PC-9 (cell line): Measurements from ENCODE around the gene TTLL8. TPM values are rescaled to one million over a fixed set of nuclear protein-coding genes. Genes with fewer than 3 reads are reported as not detected.

Source experiments
- BruUV-seq: library from RNA; stranded (reverse); fragments of 400-500 nt; replicated peaks from 2 replicates; lab custom pipeline; 2021; lab: Mats Ljungman, UMichigan
- CTCF ChIA-PET: fragments of 300-600 bp; sonication (Branson Sonifier 250); formaldehyde crosslinking; loops from one replicate; lab custom pipeline; 2022; ENCODE audit warnings: antibody characterized with exemption; lab: Charles Lee
- POLR2A ChIA-PET: fragments of 300-600 bp; sonication (Branson Sonifier 250); formaldehyde crosslinking; loops from one replicate; lab custom pipeline; 2022; ENCODE audit warnings: antibody characterized with exemption; ENCODE audit not compliant: unreplicated experiment; lab: Charles Lee
- DNase-seq, 2 experiments: peaks; one replicate each; pipeline versions ENCODE4 v3.0.0 to v3.0.0-alpha.2; 2015 to 2022; ENCODE audit warnings: mixed read lengths in 1 of 2
- H2AFZ ChIP-seq: fragments of 200-600 bp; sonication (generic); 2 replicates; pipeline ENCODE4 v1.8.1; 2017; ENCODE audit warnings: antibody characterized with exemption
- H3F3A ChIP-seq: fragments of 200-600 bp; sonication (generic); 2 replicates; pipeline ENCODE4 v1.8.1; 2017; ENCODE audit warnings: antibody characterized with exemption, mild to moderate bottlenecking, low read depth; ENCODE audit not compliant: insufficient read depth
- H3K27ac ChIP-seq: fragments of 200-600 bp; sonication (generic); 2 replicates; pipeline ENCODE4 v1.6.1; 2016; ENCODE audit warnings: mixed run types
- H3K27me3 ChIP-seq: fragments of 200-600 bp; sonication (generic); 2 replicates; pipeline ENCODE4 v1.6.1; 2016; ENCODE audit warnings: low read depth, mixed run types; ENCODE audit not compliant: insufficient read depth
- H3K36me3 ChIP-seq: fragments of 200-600 bp; sonication (generic); 2 replicates; pipeline ENCODE4 v1.6.1; 2016; ENCODE audit warnings: low read depth, mixed run types
- H3K4me1 ChIP-seq: fragments of 200-600 bp; sonication (generic); replicated peaks from 2 replicates; pipeline ENCODE4 v1.6.1; 2016; ENCODE audit warnings: mixed run types; ENCODE audit not compliant: insufficient read depth
- H3K4me2 ChIP-seq: fragments of 200-600 bp; sonication (generic); 2 replicates; pipeline ENCODE4 v1.6.1; 2017; ENCODE audit warnings: mixed run types
- H3K4me3 ChIP-seq: fragments of 200-600 bp; sonication (generic); 2 replicates; pipeline ENCODE4 v1.6.1; 2016; ENCODE audit warnings: mixed run types
- H3K79me2 ChIP-seq: fragments of 200-600 bp; sonication (generic); 2 replicates; pipeline ENCODE4 v1.6.1; 2017; ENCODE audit warnings: low read depth, mixed run types
- H3K9me2 ChIP-seq: fragments of 200-600 bp; sonication (generic); 2 replicates; pipeline ENCODE4 v1.8.1; 2017; ENCODE audit warnings: mild to moderate bottlenecking; ENCODE audit not compliant: insufficient read depth
- H3K9me3 ChIP-seq: fragments of 200-600 bp; sonication (generic); 2 replicates; pipeline ENCODE4 v1.8.1; 2016; ENCODE audit warnings: low read depth; ENCODE audit not compliant: insufficient read depth
- H4K20me1 ChIP-seq: fragments of 200-600 bp; sonication (generic); 2 replicates; pipeline ENCODE4 v1.8.1; 2017; ENCODE audit not compliant: insufficient read depth
- EZH2 ChIP-seq: fragments of 200-600 bp; sonication (generic); IDR thresholded peaks from 2 replicates; pipeline ENCODE4 v1.8.0; 2017; ENCODE audit warnings: antibody characterized with exemption, low read depth
- intact Hi-C: fragments of 100-400 bp; cut with micrococcal nuclease; formaldehyde crosslinking; loops from one replicate; pipeline ENCODE4 v1.10.0; 2022; ENCODE audit not compliant: unreplicated experiment
- total RNA-seq: library from RNA; stranded (reverse); gene quantifications from 2 replicates; pipeline ENCODE4 v1.2.3, GENCODE V29; 2021
- TF ChIP-seq, protein P1 (sequence below): fragments of 200-600 bp; sonication (generic); conservative IDR thresholded peaks from 2 replicates; pipeline ENCODE4 v1.6.1; 2017; ENCODE audit warnings: mixed run types, antibody characterized with exemption, mild to moderate bottlenecking, moderate library complexity

The TTLL8 gene
- total RNA-seq, 1 experiment from 2014 or later = not detected

DNA sequence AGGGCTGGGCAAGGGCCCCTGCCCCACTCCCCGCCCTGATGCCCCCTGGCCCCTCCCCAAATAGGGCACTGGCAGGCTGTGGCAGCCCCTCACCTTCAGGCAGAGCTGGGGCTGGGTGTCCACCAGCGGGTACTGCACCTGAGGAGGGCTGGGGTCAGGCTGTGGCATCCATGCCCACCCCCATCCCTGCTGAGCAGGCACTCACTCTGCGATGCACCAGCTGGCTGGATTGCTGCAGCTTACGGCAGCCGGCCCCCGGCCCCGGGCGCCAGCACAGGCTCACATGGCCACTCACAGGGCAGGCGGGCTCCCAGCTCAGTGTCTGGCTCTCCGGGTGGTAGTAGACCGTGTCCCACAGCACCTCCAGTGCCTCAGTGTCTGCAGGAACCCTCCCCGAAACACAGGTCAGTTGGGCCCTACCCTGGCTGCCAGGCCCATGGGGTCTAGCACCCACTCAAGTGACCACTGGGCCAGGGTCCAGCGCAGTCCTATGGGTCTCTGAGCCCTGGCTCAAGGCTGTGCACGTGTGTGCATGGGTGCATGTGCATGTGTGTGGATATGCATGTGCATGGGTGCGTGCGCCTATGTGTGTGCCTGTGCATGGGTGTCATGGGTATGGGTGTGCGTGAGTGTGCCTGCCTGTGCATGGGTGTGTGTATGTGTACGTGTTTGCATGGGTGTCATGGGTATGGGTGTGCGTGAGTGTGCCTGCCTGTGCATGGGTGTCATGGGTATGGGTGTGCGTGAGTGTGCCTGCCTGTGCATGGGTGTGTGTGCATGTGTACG is 60.0 kb downstream of the TTLL8 start:
- POLR2A ChIA-PET = no interaction called here
- peak in 1 of 2 experiments; percentile 32 for DNase-seq

GRCh38 chr22:49997251-49997599 is 60.9 kb downstream of the TTLL8 start:
- H3K79me2 ChIP-seq = no peaks in the 10 kb centered on the region
- ChIA-PET CTCF (interaction anchor here (0.6 to 0.7 kb wide), 2 partner anchors 30 to 31 kb away, joined by 3 to 4 read pairs; no protein-coding TSS in a partner anchor), POLR2A (no interaction called here)
- DNase-seq = peak; percentile 34 to 41
- H3K4me3 ChIP-seq = no peak overlapping the region
- H3K4me2 ChIP-seq = no peak overlapping the region
- no peaks in the 10 kb centered on the region; the same call in 1 of the 2 replicates for H4K20me1 ChIP-seq
- no peak overlapping the region for H2AFZ ChIP-seq
- no peaks in the 10 kb centered on the region for H3K9me2 ChIP-seq
- H3K27ac ChIP-seq = no peak overlapping the region
- H3K27me3 ChIP-seq = peaks cover 7% of the 10 kb centered on the region; the same call in 1 of the 2 replicates
- no TSS peak for BruUV-seq
- no peaks in the 10 kb centered on the region for H3K36me3 ChIP-seq
- TF ChIP-seq, protein P1, sequence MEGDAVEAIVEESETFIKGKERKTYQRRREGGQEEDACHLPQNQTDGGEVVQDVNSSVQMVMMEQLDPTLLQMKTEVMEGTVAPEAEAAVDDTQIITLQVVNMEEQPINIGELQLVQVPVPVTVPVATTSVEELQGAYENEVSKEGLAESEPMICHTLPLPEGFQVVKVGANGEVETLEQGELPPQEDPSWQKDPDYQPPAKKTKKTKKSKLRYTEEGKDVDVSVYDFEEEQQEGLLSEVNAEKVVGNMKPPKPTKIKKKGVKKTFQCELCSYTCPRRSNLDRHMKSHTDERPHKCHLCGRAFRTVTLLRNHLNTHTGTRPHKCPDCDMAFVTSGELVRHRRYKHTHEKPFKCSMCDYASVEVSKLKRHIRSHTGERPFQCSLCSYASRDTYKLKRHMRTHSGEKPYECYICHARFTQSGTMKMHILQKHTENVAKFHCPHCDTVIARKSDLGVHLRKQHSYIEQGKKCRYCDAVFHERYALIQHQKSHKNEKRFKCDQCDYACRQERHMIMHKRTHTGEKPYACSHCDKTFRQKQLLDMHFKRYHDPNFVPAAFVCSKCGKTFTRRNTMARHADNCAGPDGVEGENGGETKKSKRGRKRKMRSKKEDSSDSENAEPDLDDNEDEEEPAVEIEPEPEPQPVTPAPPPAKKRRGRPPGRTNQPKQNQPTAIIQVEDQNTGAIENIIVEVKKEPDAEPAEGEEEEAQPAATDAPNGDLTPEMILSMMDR = no peak
- no peak for TF ChIP-seq EZH2
- intact Hi-C loops = loop anchor here (1.0 kb wide), 1 partner anchor 66 kb away; no protein-coding TSS in a partner anchor
- peaks cover 10% of the 10 kb centered on the region; the same call in 1 of the 2 replicates for H3F3A ChIP-seq
- no peaks in the 10 kb centered on the region for H3K9me3 ChIP-seq
- H3K4me1 ChIP-seq = no peaks in the 10 kb centered on the region; the same call in none of the 2 replicates

More for the DNA sequence above, 60.0 kb downstream of the TTLL8 start:
- CTCF ChIA-PET = no interaction called here
- no peaks in the 10 kb centered on the region for H3K79me2 ChIP-seq
- H3K9me3 ChIP-seq = no peaks in the 10 kb centered on the region
- no peak overlapping the region for H3K4me3 ChIP-seq
- H3K36me3 ChIP-seq = no peaks in the 10 kb centered on the region
- no peaks in the 10 kb centered on the region for H3K9me2 ChIP-seq
- H3K4me2 ChIP-seq = no peak overlapping the region
- H2AFZ ChIP-seq = no peak overlapping the region
- H3K27ac ChIP-seq = no peak overlapping the region
- no peaks in the 10 kb centered on the region; the same call in none of the 2 replicates for H3K4me1 ChIP-seq
- TF ChIP-seq, protein P1 = no peak
- TF ChIP-seq EZH2 = no peak
- 0 out of 2 replicates have a peak, but pooled peaks cover under 1% of the 10 kb centered on the region for H3K27me3 ChIP-seq
- no peaks in the 10 kb centered on the region; the same call in 1 of the 2 replicates for H4K20me1 ChIP-seq
- BruUV-seq = no TSS peak
- H3F3A ChIP-seq = peaks cover 10% of the 10 kb centered on the region; the same call in 1 of the 2 replicates
- intact Hi-C loops = loop anchor here (1.0 kb wide), 1 partner anchor 67 kb away; no protein-coding TSS in a partner anchor

DNA sequence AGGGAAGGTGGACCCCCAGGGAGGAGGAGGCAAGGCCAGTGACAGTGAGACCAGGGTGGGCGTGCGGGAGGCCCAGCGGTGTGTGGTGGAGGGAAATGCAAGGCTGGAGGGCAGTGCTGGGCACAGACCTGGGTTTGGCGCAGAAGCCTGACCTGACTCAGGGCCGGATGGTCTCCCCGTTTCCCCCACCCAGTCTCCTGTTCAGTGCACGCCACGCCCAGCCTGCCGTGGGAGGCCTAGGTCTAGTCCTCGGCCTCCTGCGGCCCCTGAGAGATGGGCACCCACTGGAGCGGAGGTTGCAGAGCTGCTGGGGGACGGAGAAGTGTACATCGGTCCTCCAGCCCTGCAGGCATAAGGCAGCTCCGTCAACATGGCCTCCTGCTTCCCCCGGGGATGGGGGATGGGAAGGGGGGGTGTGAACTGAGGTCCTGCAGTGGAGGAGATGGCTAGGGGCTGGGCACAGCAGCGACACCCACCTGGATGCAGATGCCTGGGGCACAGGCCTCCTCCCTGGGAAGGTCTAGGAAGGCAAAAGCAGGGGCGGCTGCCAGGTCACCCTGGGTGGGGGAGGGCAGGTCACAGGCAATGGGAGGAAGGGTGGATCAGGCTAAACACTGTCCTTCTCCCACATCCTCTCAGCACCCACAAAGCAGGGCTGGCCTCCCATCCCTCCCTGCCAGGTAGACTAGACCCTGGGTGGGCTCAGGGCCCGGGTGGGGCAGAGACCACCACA is 61.4 kb downstream of the TTLL8 start:
- Histone ChIP-seq H3K79me2 (no peaks in the 10 kb centered on the region), H3K4me2 (no peak overlapping the region), H3F3A (peaks cover 10% of the 10 kb centered on the region; the same call in 1 of the 2 replicates), H3K4me3 (no peak overlapping the region), H3K27ac (no peak overlapping the region), H3K9me3 (0 out of 2 replicates have a peak, but pooled peaks cover under 1% of the 10 kb centered on the region), H3K27me3 (peaks cover 13% of the 10 kb centered on the region), H2AFZ (no peak overlapping the region), H3K9me2 (no peaks in the 10 kb centered on the region), H4K20me1 (no peaks in the 10 kb centered on the region; the same call in 1 of the 2 replicates), H3K36me3 (no peaks in the 10 kb centered on the region), H3K4me1 (no peaks in the 10 kb centered on the region; the same call in none of the 2 replicates)
- intact Hi-C loops = loop anchor here (1.0 kb wide), 1 partner anchor 65 kb away; no protein-coding TSS in a partner anchor
- BruUV-seq = no TSS peak
- ChIA-PET CTCF (interaction anchor here (0.6 to 0.7 kb wide), 2 partner anchors 29 to 31 kb away, joined by 3 to 4 read pairs; no protein-coding TSS in a partner anchor), POLR2A (no interaction called here)
- peak in 1 of 2 experiments; percentile 21 for DNase-seq
- TF ChIP-seq EZH2 = no peak
- TF ChIP-seq, protein P1 = no peak
